Measurements from ENCODE around the gene BASP1. TPM values are rescaled to one million over a fixed set of nuclear protein-coding genes. Genes with fewer than 3 reads are reported as not detected.

Gene BASP1
- total and polyA plus RNA-seq, 10 of the 15 experiments (the other 5 are each of a cell fraction or from before 2014, with no cell fraction given): 27.3 to 190 (median 102) TPM

- in situ Hi-C loops (cut with MboI): loop anchor here (5.0 to 10.0 kb wide), 3 partner anchors 62 to 1087 kb away; no protein-coding TSS in a partner anchor
- no TSS peak for BruUV-seq (replicated peaks)
- TF ChIP-seq RFX5 (IDR thresholded peaks at IDR 0.05; ENCODE audit: low read depth, low read length) (no peak), NFYB (IDR thresholded peaks at IDR 0.05; ENCODE audit: insufficient read depth, low read depth, low read length) (no peak), SP1 (IDR thresholded peaks at IDR 0.05; ENCODE audit: low read depth, low read length) (no peak), EP300 (IDR thresholded peaks at IDR 0.05; ENCODE audit: borderline replicate concordance in 1 of 2, control insufficient read depth in 1 of 2, low read depth in 2 of 2, low read length in 2 of 2) (no peak), SRF (IDR thresholded peaks at IDR 0.05; ENCODE audit: low read depth in 2 of 2, low read length in 2 of 2) (no peak), MXI1 (IDR thresholded peaks at IDR 0.05; ENCODE audit: low read depth, low read length) (no peak), CBX3 (IDR thresholded peaks at IDR 0.05; ENCODE audit: borderline replicate concordance, low read depth) (no peak), ZSCAN29 (IDR thresholded peaks at IDR 0.05) (no peak), YY1 (IDR thresholded peaks at IDR 0.05; ENCODE audit: low read depth, low read length) (no peak), CBX5 (IDR thresholded peaks at IDR 0.05; ENCODE audit: low read depth) (no peak), HDGF (IDR thresholded peaks at IDR 0.05) (no peak), TCF7 (IDR thresholded peaks at IDR 0.05; ENCODE audit: borderline replicate concordance) (no peak), CEBPB (IDR thresholded peaks at IDR 0.05; ENCODE audit: borderline replicate concordance in 1 of 2, low read depth in 2 of 2, low read length in 2 of 2) (no peak), ZNF687 (IDR thresholded peaks at IDR 0.05) (no peak)
- TF ChIP-seq, protein P1, sequence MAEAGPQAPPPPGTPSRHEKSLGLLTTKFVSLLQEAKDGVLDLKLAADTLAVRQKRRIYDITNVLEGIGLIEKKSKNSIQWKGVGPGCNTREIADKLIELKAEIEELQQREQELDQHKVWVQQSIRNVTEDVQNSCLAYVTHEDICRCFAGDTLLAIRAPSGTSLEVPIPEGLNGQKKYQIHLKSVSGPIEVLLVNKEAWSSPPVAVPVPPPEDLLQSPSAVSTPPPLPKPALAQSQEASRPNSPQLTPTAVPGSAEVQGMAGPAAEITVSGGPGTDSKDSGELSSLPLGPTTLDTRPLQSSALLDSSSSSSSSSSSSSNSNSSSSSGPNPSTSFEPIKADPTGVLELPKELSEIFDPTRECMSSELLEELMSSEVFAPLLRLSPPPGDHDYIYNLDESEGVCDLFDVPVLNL (IDR thresholded peaks at IDR 0.05; ENCODE audit: low read depth, low read length): no peak
- TF ChIP-seq, protein P2, sequence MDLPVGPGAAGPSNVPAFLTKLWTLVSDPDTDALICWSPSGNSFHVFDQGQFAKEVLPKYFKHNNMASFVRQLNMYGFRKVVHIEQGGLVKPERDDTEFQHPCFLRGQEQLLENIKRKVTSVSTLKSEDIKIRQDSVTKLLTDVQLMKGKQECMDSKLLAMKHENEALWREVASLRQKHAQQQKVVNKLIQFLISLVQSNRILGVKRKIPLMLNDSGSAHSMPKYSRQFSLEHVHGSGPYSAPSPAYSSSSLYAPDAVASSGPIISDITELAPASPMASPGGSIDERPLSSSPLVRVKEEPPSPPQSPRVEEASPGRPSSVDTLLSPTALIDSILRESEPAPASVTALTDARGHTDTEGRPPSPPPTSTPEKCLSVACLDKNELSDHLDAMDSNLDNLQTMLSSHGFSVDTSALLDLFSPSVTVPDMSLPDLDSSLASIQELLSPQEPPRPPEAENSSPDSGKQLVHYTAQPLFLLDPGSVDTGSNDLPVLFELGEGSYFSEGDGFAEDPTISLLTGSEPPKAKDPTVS (IDR thresholded peaks at IDR 0.05; ENCODE audit: low read depth, low read length): no peak
Observed at GRCh38 chr5:17219992-17220391, 2.6 kb downstream of the BASP1 start.

More at GRCh38 chr5:17219992-17220391, 2.6 kb downstream of the BASP1 start:
- FAIRE-seq (no peak), DNase-seq (ENCODE audit: low read depth, low spot score) (no peak), ATAC-seq (no peak)
- intact Hi-C loops (cut with micrococcal nuclease; ENCODE audit: unreplicated experiment): loop anchor here (1.0 to 10.0 kb wide), 5 partner anchors 59 to 695 kb away; no protein-coding TSS in a partner anchor
- Histone ChIP-seq H3K4me1 (ENCODE audit: control insufficient read depth, insufficient read depth, low read length) (peaks cover 23% of the 10 kb centered on the region), H3K27ac (ENCODE audit: control insufficient read depth, insufficient read depth) (no peak overlapping the region), H2AFZ (ENCODE audit: control insufficient read depth, low read depth, low read length) (no peak overlapping the region), H3K27me3 (replicated peaks in 1 of 2; ENCODE audit: control insufficient read depth in 2 of 2, insufficient read depth in 2 of 2, low read length in 1 of 2) (no peaks in the 10 kb centered on the region), H3K4me2 (ENCODE audit: control insufficient read depth, insufficient read depth) (peak overlapping the region; percentile 78), H3K79me2 (ENCODE audit: control insufficient read depth, insufficient read depth, low read length) (peaks cover 72% of the 10 kb centered on the region), H3K9me3 (replicated peaks; ENCODE audit: control insufficient read depth, insufficient read depth, low read length) (no peaks in the 10 kb centered on the region), H4K20me1 (ENCODE audit: control insufficient read depth, insufficient read depth) (no peaks in the 10 kb centered on the region), H3K4me3 (peak overlapping the region; percentile 85), H3K36me3 (ENCODE audit: control insufficient read depth in 2 of 2, insufficient read depth in 2 of 2, low read length in 1 of 2) (no peaks in the 10 kb centered on the region), H3K9ac (ENCODE audit: control insufficient read depth, insufficient read depth, low read length) (peak overlapping the region; percentile 82; the same call in 1 of the 2 replicates)
- CTCF ChIA-PET: interaction anchor here (0.9 to 1.3 kb wide), 3 partner anchors 10 to 63 kb away, joined by 3 read pairs; no protein-coding TSS in a partner anchor
- 0% methylated on average over 6 of the region's 6 CpGs for WGBS (ENCODE audit: insufficient coverage, insufficient replicate concordance, low lambda C conversion rate, missing lambda C conversion rate)
- SMC1A ChIA-PET (ENCODE audit: uncharacterized antibody, unreplicated experiment): interaction anchor here (1.8 to 11.2 kb wide), 6 partner anchors 10 to 96 kb away, joined by 7 to 150 read pairs (median 14); no protein-coding TSS in a partner anchor
- RAD21 ChIA-PET (ENCODE audit: unreplicated experiment): interaction anchor here (1.0 to 3.5 kb wide), 8 partner anchors 24 to 1084 kb away, joined by 3 to 13 read pairs (median 8); no protein-coding TSS in a partner anchor
- POLR2A ChIA-PET: interaction anchor here (0.6 to 2.3 kb wide), 4 partner anchors 9 to 98 kb away, joined by 4 to 14 read pairs (median 4); no protein-coding TSS in a partner anchor
